OCI-LY7 (cell line): Measurements from ENCODE around the gene FSD1L. TPM values are rescaled to one million over a fixed set of nuclear protein-coding genes. Genes with fewer than 3 reads are reported as not detected.

Experiments
- BruUV-seq: library from RNA; stranded (reverse); fragments of 400-500 nt; replicated peaks from 2 replicates; lab custom pipeline; 2021; lab: Mats Ljungman, UMichigan
- CTCF ChIA-PET: fragments of 300-600 bp; sonication (Branson Sonifier 250); formaldehyde crosslinking; loops from one replicate; lab custom pipeline; 2022; ENCODE audit warnings: antibody characterized with exemption; ENCODE audit not compliant: unreplicated experiment; lab: Charles Lee
- POLR2A ChIA-PET: fragments of 300-600 bp; sonication (Branson Sonifier 250); formaldehyde crosslinking; loops from one replicate; lab custom pipeline; 2022; ENCODE audit warnings: antibody characterized with exemption; lab: Charles Lee
- DNase-seq: peaks from one replicate; pipeline ENCODE4 v3.0.0-alpha.2; 2015; ENCODE audit warnings: low spot score
- H2AFZ ChIP-seq: fragments of 200-600 bp; sonication (generic), shearing (Covaris generic); 2 replicates; pipeline ENCODE4 v1.6.1; 2014; ENCODE audit warnings: mild to moderate bottlenecking, antibody characterized with exemption, low read length, moderate library complexity
- H3K27ac ChIP-seq: fragments of 200-600 bp; sonication (generic); 2 replicates; pipeline ENCODE4 v1.5.1; 2014; ENCODE audit warnings: mixed run types, low read depth, mild to moderate bottlenecking, moderate library complexity, low read length, inconsistent platforms; ENCODE audit not compliant: poor library complexity, severe bottlenecking
- H3K36me3 ChIP-seq: fragments of 200-600 bp; sonication (generic); 2 replicates; pipeline ENCODE4 v1.6.1; 2014; ENCODE audit warnings: mild to moderate bottlenecking, antibody characterized with exemption, low read length, moderate library complexity, mixed read lengths; ENCODE audit not compliant: insufficient read depth
- H3K4me1 ChIP-seq: fragments of 200-600 bp; sonication (generic); 2 replicates; pipeline ENCODE4 v1.5.1; 2014; ENCODE audit warnings: mild to moderate bottlenecking, low read length; ENCODE audit not compliant: insufficient read depth, poor library complexity, severe bottlenecking
- H3K4me2 ChIP-seq: fragments of 200-600 bp; sonication (generic); 2 replicates; pipeline ENCODE4 v1.6.1; 2014; ENCODE audit warnings: mild to moderate bottlenecking, low read length
- H3K4me3 ChIP-seq: fragments of 200-600 bp; sonication (generic); 2 replicates; pipeline ENCODE4 v1.5.1; 2014; ENCODE audit warnings: mild to moderate bottlenecking, low read depth, low read length; ENCODE audit not compliant: poor library complexity, severe bottlenecking
- H3K79me2 ChIP-seq: fragments of 200-600 bp; sonication (generic); 2 replicates; pipeline ENCODE4 v1.6.1; 2016; ENCODE audit warnings: low read depth, mild to moderate bottlenecking, low read length, moderate library complexity, mixed read lengths; ENCODE audit not compliant: insufficient read depth
- H3K9me2 ChIP-seq: fragments of 200-600 bp; sonication (generic); 2 replicates; pipeline ENCODE4 v1.6.1; 2016; ENCODE audit warnings: mild to moderate bottlenecking, low read length, mixed read lengths; ENCODE audit not compliant: insufficient read depth
- H3K9me3 ChIP-seq: fragments of 200-600 bp; sonication (generic); 2 replicates; pipeline ENCODE4 v1.6.1; 2014; ENCODE audit warnings: mild to moderate bottlenecking, mixed run types, low read length, mixed read lengths
- H4K20me1 ChIP-seq: fragments of 200-600 bp; sonication (generic); 2 replicates; pipeline ENCODE4 v1.6.1; 2014; ENCODE audit warnings: mild to moderate bottlenecking, antibody characterized with exemption, low read length, moderate library complexity, mixed read lengths; ENCODE audit not compliant: insufficient read depth
- EZH2phosphoT487 ChIP-seq: fragments of 200-600 bp; sonication (generic); IDR thresholded peaks from 2 replicates; pipeline ENCODE4 v1.6.1; 2018; ENCODE audit warnings: low read depth, borderline replicate concordance, mild to moderate bottlenecking, mixed run types, antibody characterized with exemption, low read length, moderate library complexity, mixed read lengths
- intact Hi-C: fragments of 100-400 bp; cut with micrococcal nuclease; formaldehyde crosslinking; loops from one replicate; pipeline ENCODE4 v1.10.0; 2022; ENCODE audit not compliant: unreplicated experiment
- total RNA-seq, 2 experiments: library from RNA; depleted of rRNA in 1 of 2; stranded (reverse); fragments of >200 nt in 1 of 2; shearing (Covaris generic) in 1 of 2; gene quantifications; 2 replicates each; pipeline ENCODE4 v1.2.3, GENCODE V29; 2014 to 2022
- TF ChIP-seq, protein P1 (sequence below): fragments of 200-600 bp; sonication (generic); conservative IDR thresholded peaks from 2 replicates; pipeline ENCODE4 v1.5.1; 2014; ENCODE audit warnings: mild to moderate bottlenecking, antibody characterized with exemption, low read length, moderate library complexity, mixed read lengths

The FSD1L gene
- total RNA-seq, 2 experiments from 2014 or later: 4.4 to 7.9 TPM

DNA sequence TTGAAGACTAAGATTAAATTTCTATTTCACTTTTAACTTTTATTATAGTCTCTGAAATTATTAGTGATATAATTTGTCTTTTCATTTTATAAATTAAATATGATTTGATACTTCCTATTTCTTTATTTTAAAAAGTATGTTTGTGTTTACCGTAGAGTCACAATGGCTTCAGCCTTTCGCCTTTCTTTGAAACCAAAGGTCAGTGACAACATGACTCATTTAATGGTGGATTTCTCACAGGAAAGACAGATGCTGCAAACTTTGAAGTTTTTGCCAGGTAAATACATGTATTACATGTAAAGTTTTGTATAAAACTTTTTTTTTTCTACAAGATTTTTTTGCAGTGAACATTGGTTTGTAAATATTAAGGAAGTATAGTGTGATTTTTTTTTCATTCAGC is 36.4 kb downstream of the FSD1L start:
- intact Hi-C loops: no loop called here
- Histone ChIP-seq H3K4me2 (no peak overlapping the region), H3K79me2 (no peaks in the 10 kb centered on the region), H4K20me1 (no peaks in the 10 kb centered on the region), H3K9me2 (no peaks in the 10 kb centered on the region), H3K36me3 (no peaks in the 10 kb centered on the region), H3K4me3 (no peak overlapping the region), H3K4me1 (no peaks in the 10 kb centered on the region), H3K27ac (no peak overlapping the region), H3K9me3 (no peaks in the 10 kb centered on the region), H2AFZ (no peak overlapping the region)
- BruUV-seq: no TSS peak
- DNase-seq: no peak
- ChIA-PET CTCF (no interaction called here), POLR2A (interaction anchor here (0.7 to 1.3 kb wide), 2 partner anchors 12 to 98 kb away, joined by 3 read pairs; no protein-coding TSS in a partner anchor)
- TF ChIP-seq EZH2phosphoT487: no peak
- TF ChIP-seq, protein P1, sequence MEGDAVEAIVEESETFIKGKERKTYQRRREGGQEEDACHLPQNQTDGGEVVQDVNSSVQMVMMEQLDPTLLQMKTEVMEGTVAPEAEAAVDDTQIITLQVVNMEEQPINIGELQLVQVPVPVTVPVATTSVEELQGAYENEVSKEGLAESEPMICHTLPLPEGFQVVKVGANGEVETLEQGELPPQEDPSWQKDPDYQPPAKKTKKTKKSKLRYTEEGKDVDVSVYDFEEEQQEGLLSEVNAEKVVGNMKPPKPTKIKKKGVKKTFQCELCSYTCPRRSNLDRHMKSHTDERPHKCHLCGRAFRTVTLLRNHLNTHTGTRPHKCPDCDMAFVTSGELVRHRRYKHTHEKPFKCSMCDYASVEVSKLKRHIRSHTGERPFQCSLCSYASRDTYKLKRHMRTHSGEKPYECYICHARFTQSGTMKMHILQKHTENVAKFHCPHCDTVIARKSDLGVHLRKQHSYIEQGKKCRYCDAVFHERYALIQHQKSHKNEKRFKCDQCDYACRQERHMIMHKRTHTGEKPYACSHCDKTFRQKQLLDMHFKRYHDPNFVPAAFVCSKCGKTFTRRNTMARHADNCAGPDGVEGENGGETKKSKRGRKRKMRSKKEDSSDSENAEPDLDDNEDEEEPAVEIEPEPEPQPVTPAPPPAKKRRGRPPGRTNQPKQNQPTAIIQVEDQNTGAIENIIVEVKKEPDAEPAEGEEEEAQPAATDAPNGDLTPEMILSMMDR: no peak

DNA sequence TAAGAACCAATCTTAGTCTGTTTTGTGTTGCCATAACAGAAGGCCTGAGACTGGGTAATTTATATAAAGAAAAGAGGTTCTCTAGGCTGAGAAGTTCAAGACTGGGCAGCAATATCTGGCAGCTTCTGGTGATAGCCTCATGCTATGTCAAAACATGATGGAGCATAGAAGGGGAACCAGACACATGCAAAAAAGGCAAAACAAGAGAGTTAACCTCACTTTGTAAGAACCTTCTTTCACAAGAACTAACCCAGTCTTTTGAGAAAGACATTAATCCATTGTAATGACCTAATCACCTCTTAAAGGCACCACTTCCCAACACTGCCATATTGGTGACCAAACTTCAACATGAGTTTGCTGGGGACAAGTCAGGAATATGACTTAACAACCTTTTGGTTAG is 37.3 kb downstream of the FSD1L start:
- H3K9me3 ChIP-seq: no peaks in the 10 kb centered on the region
- no peaks in the 10 kb centered on the region for H4K20me1 ChIP-seq
- no peaks in the 10 kb centered on the region for H3K79me2 ChIP-seq
- intact Hi-C loops: no loop called here
- no peak overlapping the region for H3K4me3 ChIP-seq
- BruUV-seq: no TSS peak
- POLR2A ChIA-PET: interaction anchor here (0.7 kb wide), 1 partner anchor 98 kb away, joined by 3 read pairs; no protein-coding TSS in a partner anchor
- H3K4me1 ChIP-seq: no peaks in the 10 kb centered on the region
- H3K4me2 ChIP-seq: no peak overlapping the region
- no peak overlapping the region for H2AFZ ChIP-seq
- CTCF ChIA-PET: no interaction called here
- TF ChIP-seq, protein P1: no peak
- TF ChIP-seq EZH2phosphoT487: no peak
- no peak for DNase-seq
- H3K27ac ChIP-seq: no peak overlapping the region
- no peaks in the 10 kb centered on the region for H3K9me2 ChIP-seq
- H3K36me3 ChIP-seq: no peaks in the 10 kb centered on the region

DNA sequence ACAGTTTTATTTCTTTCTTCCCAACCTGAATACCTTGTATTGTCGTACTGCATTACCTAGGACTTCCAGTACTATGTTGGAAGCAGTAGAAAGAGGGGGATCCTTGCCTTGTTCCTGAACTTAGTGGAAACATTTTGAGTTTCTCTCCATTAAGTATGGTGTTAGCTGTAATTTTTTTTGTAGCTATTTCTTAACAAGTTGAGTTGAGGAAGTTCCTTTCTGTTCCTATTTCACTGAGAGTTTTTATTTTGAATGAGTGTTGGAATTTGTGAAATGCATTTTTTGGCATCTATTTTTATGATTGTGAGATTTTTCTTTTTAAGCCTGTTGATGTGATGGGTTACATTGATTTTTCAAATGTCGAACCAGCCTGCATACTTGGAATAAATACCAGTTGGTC is 49.0 kb downstream of the FSD1L start:
- no TSS peak for BruUV-seq
- H4K20me1 ChIP-seq: no peaks in the 10 kb centered on the region
- DNase-seq: no peak
- no peaks in the 10 kb centered on the region for H3K9me2 ChIP-seq
- no peak overlapping the region for H3K27ac ChIP-seq
- no peak overlapping the region for H3K4me2 ChIP-seq
- no peak overlapping the region for H3K4me3 ChIP-seq
- peaks cover 15% of the 10 kb centered on the region for H3K4me1 ChIP-seq
- CTCF ChIA-PET: no interaction called here
- TF ChIP-seq EZH2phosphoT487: no peak
- TF ChIP-seq, protein P1: no peak
- H3K79me2 ChIP-seq: no peaks in the 10 kb centered on the region
- H3K36me3 ChIP-seq: no peaks in the 10 kb centered on the region
- H2AFZ ChIP-seq: no peak overlapping the region
- POLR2A ChIA-PET: interaction anchor here (1.1 to 1.2 kb wide), 2 partner anchors 10 kb away, joined by 3 to 6 read pairs; no protein-coding TSS in a partner anchor
- H3K9me3 ChIP-seq: no peaks in the 10 kb centered on the region
- intact Hi-C loops: no loop called here
